Measurements from ENCODE around the gene FTO.

DNA sequence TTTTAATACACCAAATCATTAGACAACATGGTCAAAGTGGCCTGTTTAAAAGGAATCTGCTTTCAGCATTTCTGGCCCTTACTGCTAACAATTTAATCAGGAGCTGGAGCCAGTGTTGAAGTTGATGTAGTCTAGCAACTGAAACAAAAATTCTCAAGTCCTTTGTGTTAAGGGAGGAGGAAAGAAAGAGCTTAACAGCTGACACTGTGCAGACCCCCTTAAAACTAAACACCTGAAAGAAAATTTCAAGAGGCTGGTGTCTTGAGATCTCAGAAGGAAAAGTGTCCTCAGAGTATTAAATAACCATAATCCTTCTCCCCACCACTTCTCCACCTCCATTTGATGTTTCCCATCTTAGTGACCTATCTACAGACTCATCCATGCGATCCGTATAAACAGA lies 232.1 kb downstream of the FTO start:
- no peak for TF ChIP-seq GATA3 (IDR thresholded peaks at IDR 0.05; ENCODE audit: low read depth, low read length)
- TF ChIP-seq GATA2 (IDR thresholded peaks at IDR 0.05; ENCODE audit: low read depth, low read length), result no peak
